GM23248 (cell line): Measurements from ENCODE around the gene STARD3. TPM values are rescaled to one million over a fixed set of nuclear protein-coding genes. Genes with fewer than 3 reads are reported as not detected.
A peak's percentile ranks its signal among the peaks of the same experiment; 100 is the strongest.

Experiments used
- DNase-seq: peaks from one replicate; pipeline ENCODE4 v3.0.0-alpha.2; 2015
- H2AFZ ChIP-seq: fragments of 200-600 bp; sonication (generic); 2 replicates; pipeline ENCODE4 v1.6.1; 2016; ENCODE audit warnings: antibody characterized with exemption
- H3F3A ChIP-seq: fragments of 200-600 bp; sonication (generic); 2 replicates; pipeline ENCODE4 v1.6.1; 2016; ENCODE audit warnings: mild to moderate bottlenecking, antibody characterized with exemption, mixed run types; ENCODE audit not compliant: insufficient read depth
- H3K27ac ChIP-seq: fragments of 200-600 bp; sonication (generic); 2 replicates; pipeline ENCODE4 v1.5.1; 2016; ENCODE audit warnings: mild to moderate bottlenecking
- H3K27me3 ChIP-seq: fragments of 200-600 bp; sonication (generic); replicated peaks from 2 replicates; pipeline ENCODE4 v1.6.1; 2016; ENCODE audit warnings: mild to moderate bottlenecking; ENCODE audit not compliant: insufficient read depth
- H3K36me3 ChIP-seq: fragments of 200-600 bp; sonication (generic); 2 replicates; pipeline ENCODE4 v1.6.1; 2016; ENCODE audit warnings: low read depth, mild to moderate bottlenecking
- H3K4me1 ChIP-seq: fragments of 200-600 bp; sonication (generic); 2 replicates; pipeline ENCODE4 v1.6.1; 2016; ENCODE audit warnings: mild to moderate bottlenecking; ENCODE audit not compliant: insufficient read depth
- H3K4me2 ChIP-seq: fragments of 200-600 bp; sonication (generic); one replicate; pipeline ENCODE4 v1.6.1; 2016; ENCODE audit warnings: mild to moderate bottlenecking; ENCODE audit not compliant: unreplicated experiment
- H3K4me3 ChIP-seq: fragments of 200-600 bp; sonication (generic); 2 replicates; pipeline ENCODE4 v1.5.1; 2016; ENCODE audit warnings: mild to moderate bottlenecking
- H3K79me2 ChIP-seq: fragments of 200-600 bp; sonication (generic); 2 replicates; pipeline ENCODE4 v1.6.1; 2016; ENCODE audit warnings: mild to moderate bottlenecking; ENCODE audit not compliant: insufficient read depth
- H3K9ac ChIP-seq: fragments of 200-600 bp; sonication (generic); 2 replicates; pipeline ENCODE4 v1.6.1; 2016; ENCODE audit warnings: mild to moderate bottlenecking
- H3K9me2 ChIP-seq: fragments of 200-600 bp; sonication (generic); 2 replicates; pipeline ENCODE4 v1.6.1; 2016; ENCODE audit warnings: mixed run types, mild to moderate bottlenecking, moderate library complexity; ENCODE audit not compliant: insufficient read depth
- H3K9me3 ChIP-seq: fragments of 200-600 bp; sonication (generic); one replicate; pipeline ENCODE4 v1.6.1; 2017; ENCODE audit warnings: low read depth
- H4K20me1 ChIP-seq: fragments of 200-600 bp; sonication (generic); 2 replicates; pipeline ENCODE4 v1.6.0; 2016; ENCODE audit not compliant: insufficient read depth
- EZH2 ChIP-seq: fragments of 200-600 bp; sonication (generic); IDR thresholded peaks from 2 replicates; pipeline ENCODE4 v1.6.1; 2018; ENCODE audit warnings: antibody characterized with exemption, mild to moderate bottlenecking; ENCODE audit not compliant: insufficient read depth, poor library complexity, severe bottlenecking
- EZH2phosphoT487 ChIP-seq: fragments of 200-600 bp; sonication (generic); IDR thresholded peaks from 2 replicates; pipeline ENCODE4 v1.6.1; 2018; ENCODE audit warnings: antibody characterized with exemption, moderate library complexity, mild to moderate bottlenecking, low read depth; ENCODE audit not compliant: insufficient read depth
- whole genome bisulfite sequencing, 2 experiments: methylation state at CpG; one replicate each; pipeline ENCODE4 v1.1.6; 2015 to 2017; ENCODE audit warnings: low lambda C conversion rate in 2 of 2, low coverage in 1 of 2; ENCODE audit errors: missing lambda C conversion rate in 2 of 2; 5-methylcytosine and 5-hydroxymethylcytosine counted together
- in situ Hi-C: fragments of 300-500 bp; cut with MboI; formaldehyde crosslinking; loops from 2 replicates; pipeline ENCODE4 v1.15.0; 2020
- polyA plus RNA-seq: library from polyadenylated mRNA; unstranded; fragments of >200 nt; fragmentation: Nextera tagmentation; extraction: Ambion mirVana; gene quantifications from 2 replicates; pipeline ENCODE4 v1.2.1, GENCODE V29; 2016
- total RNA-seq: library from RNA; depleted of rRNA; stranded (reverse); fragments of >200 nt; shearing (Covaris generic); gene quantifications from 2 replicates; pipeline ENCODE4 v1.2.3, GENCODE V29; 2014

The STARD3 gene
- total and polyA plus RNA-seq, 2 experiments from 2014 or later, result 32.3 to 41.0 TPM

DNA sequence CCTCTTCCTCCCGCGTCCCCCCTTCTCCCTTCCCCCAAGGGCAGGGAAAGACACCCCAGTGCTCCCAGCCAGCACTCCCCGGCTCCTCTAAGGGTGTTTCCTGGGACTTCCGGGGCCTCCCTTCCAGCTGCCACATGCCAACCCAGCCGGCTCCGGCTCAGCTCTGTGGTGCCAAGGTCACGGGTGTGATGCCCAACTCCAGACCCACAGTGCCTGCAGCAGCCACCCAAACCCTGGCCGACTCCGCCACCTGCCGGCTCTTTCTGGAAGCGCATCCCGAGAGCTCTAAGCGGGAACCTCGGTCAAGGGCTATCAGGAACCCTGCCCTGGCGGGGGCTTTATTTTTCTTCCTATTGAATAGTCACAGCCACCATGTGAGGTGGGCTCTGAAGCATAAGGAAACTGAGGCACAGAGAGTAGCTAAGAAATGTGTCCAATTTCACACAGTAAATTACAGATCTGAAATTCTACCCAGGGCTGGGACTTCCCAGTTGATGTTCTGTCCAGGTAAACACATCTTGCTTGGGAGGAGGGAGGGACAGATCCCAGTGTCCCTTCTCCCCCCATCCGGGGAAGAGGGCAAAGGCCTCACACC lies 13.5 kb upstream of the STARD3 start:
- Histone ChIP-seq H4K20me1 (no peaks in the 10 kb centered on the region), H3K79me2 (no peaks in the 10 kb centered on the region), H3F3A (peaks cover 7% of the 10 kb centered on the region; the same call in 1 of the 2 replicates), H3K4me1 (no peaks in the 10 kb centered on the region), H3K4me3 (no peak overlapping the region), H3K9me3 (no peaks in the 10 kb centered on the region), H3K36me3 (no peaks in the 10 kb centered on the region), H3K27ac (no peak overlapping the region), H2AFZ (no peak overlapping the region), H3K4me2 (no peak overlapping the region), H3K9ac (no peak overlapping the region), H3K9me2 (no peaks in the 10 kb centered on the region), H3K27me3 (peaks cover 25% of the 10 kb centered on the region)
- 1 to 2% methylated on average over 13 to 16 of the region's 16 CpGs for WGBS, 2 experiments
- DNase-seq, result peak; percentile 74
- TF ChIP-seq EZH2phosphoT487 (no peak), EZH2 (no peak)
- in situ Hi-C loops, result loop anchor here (10.0 kb wide), 1 partner anchor 131 kb away; no protein-coding TSS in a partner anchor

DNA sequence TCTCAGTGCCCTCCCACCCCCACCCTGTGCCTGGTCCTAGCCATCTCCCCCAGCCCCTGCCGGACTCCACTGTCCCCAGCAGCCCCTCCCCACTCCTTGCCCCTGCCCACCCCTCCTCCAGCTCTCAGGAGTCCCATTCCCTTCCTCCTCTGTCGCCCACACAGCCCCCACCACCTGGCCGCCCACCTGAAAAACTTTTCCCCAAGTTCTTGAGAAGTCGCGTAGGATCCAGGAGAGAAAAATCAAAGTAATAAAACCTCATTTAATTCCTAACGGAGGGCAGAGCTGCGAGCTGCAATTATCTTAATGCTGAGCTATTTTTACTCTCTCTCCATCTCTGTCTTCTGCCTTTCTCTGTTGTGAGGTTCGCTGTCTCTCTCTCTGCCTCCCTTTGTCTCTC lies 12.6 kb upstream of the STARD3 start:
- Histone ChIP-seq H3K9me3 (no peaks in the 10 kb centered on the region), H3K9me2 (no peaks in the 10 kb centered on the region), H3K79me2 (no peaks in the 10 kb centered on the region), H3K27ac (no peak overlapping the region), H3K27me3 (peaks cover 34% of the 10 kb centered on the region), H3K4me3 (no peak overlapping the region), H3K4me2 (no peak overlapping the region), H3K9ac (no peak overlapping the region), H3F3A (peaks cover 7% of the 10 kb centered on the region; the same call in 1 of the 2 replicates), H2AFZ (no peak overlapping the region), H3K36me3 (no peaks in the 10 kb centered on the region), H4K20me1 (no peaks in the 10 kb centered on the region), H3K4me1 (no peaks in the 10 kb centered on the region)
- no peak for TF ChIP-seq EZH2phosphoT487
- TF ChIP-seq EZH2, result no peak
- in situ Hi-C loops, result loop anchor here (10.0 kb wide), 1 partner anchor 130 kb away; no protein-coding TSS in a partner anchor
- DNase-seq, result no peak
- WGBS, 2 experiments, result 50 to 56% methylated on average over 8 of the region's 8 CpGs

DNA sequence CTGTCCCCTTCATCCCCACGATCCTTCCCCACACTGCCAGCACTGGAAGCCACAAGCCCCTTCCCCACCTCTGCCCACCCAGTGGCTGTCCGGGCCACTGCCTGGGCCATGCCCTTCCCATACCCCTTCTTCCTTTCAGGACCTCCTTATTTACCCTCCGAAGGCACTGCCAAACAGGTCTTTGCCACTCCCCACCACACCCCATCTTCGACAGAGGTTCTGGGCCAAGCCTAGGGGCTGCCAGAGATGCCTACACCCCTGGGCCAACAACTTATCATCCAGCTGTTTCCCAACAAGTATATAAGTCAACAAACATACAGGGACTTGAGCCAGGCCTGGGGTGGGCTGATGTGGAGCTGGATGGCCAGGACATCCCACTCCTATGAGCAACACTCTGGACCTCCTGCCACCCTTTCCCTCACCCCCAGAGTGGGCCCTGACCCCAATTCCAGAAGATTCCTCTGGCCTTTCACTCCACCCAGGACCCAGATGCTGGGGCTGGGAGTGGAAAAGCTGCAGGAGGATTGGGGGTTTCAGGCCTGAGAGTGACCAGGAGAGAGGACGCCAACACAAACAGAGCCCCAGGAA lies 11.7 kb upstream of the STARD3 start:
- no peaks in the 10 kb centered on the region for H3K36me3 ChIP-seq
- TF ChIP-seq EZH2 (no peak), EZH2phosphoT487 (no peak)
- H3K27me3 ChIP-seq, result peaks cover 40% of the 10 kb centered on the region
- in situ Hi-C loops, result loop anchor here (10.0 kb wide), 1 partner anchor 130 kb away; no protein-coding TSS in a partner anchor
- H3F3A ChIP-seq, result peaks cover 7% of the 10 kb centered on the region; the same call in 1 of the 2 replicates
- no peak overlapping the region for H2AFZ ChIP-seq
- H4K20me1 ChIP-seq, result no peaks in the 10 kb centered on the region
- H3K4me2 ChIP-seq, result no peak overlapping the region
- H3K4me1 ChIP-seq, result no peaks in the 10 kb centered on the region
- no peak overlapping the region for H3K4me3 ChIP-seq
- DNase-seq, result no peak
- H3K9me3 ChIP-seq, result no peaks in the 10 kb centered on the region
- 47 to 57% methylated on average over 4 of the region's 5 CpGs for WGBS, 2 experiments
- H3K79me2 ChIP-seq, result no peaks in the 10 kb centered on the region
- no peaks in the 10 kb centered on the region for H3K9me2 ChIP-seq
- no peak overlapping the region for H3K9ac ChIP-seq
- H3K27ac ChIP-seq, result no peak overlapping the region

DNA sequence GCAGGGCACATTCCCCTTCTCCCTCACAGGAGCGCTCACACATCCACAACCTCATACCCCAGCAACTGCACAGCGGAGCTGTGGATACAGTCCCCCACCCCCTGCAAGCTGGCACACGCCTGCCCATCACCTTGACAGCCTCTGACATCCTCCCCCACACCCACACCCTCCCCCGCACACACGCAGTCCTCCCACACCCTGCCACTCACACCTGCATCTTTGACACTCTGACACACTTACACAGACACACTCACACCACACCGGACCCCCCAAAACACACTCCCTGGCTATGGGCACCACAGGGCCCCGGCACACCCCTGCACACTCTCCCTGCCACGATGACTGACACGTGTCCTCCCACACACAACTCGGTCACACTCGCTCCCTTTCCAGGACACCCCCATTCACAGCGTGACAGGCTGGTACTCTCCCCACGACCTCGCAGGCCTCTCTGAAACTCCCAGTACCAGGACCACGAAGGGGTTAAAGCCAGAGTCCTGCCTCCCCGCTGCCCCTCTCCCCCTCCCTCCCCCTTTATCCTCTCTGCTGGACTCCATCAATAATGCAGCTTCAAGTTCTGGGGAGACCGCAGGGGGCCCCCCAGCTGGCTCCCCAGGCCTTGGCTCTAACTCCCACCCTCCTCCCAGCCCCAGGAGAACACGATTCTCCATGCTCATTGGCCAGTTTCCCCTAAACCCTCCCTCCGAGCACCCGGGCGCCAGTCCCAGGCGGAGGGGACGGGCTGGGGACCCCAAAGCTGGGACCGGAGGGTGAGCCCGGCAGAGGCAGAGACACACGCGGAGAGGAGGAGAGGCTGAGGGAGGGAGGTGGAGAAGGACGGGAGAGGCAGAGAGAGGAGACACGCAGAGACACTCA lies 10.5 kb upstream of the STARD3 start, which contains the start of gene PPP1R1B:
PPP1R1B (plus strand) TSS at position 782 of the 876 bp plus-strand sequence. CDS start 441 bp downstream, outside the sequence.
- in situ Hi-C loops, result loop anchor here (10.0 kb wide), 1 partner anchor 128 kb away; no protein-coding TSS in a partner anchor
- TF ChIP-seq EZH2, result peak; percentile 74
- TF ChIP-seq EZH2phosphoT487, result 0 out of 2 replicates have a peak, but pooled peaks have one; percentile 20
- Histone ChIP-seq H3K4me1 (no peaks in the 10 kb centered on the region), H3K4me2 (peak within 1 kb of the TSS; percentile 72), H3K79me2 (no peaks in the 10 kb centered on the region), H3K4me3 (peak within 1 kb of the TSS; percentile 56), H2AFZ (peak within 1 kb of the TSS; percentile 38; the same call in 1 of the 2 replicates), H3K27ac (no peak within 1 kb of the TSS), H3K27me3 (peaks cover 40% of the 10 kb centered on the region), H3K9me3 (no peaks in the 10 kb centered on the region), H4K20me1 (no peaks in the 10 kb centered on the region), H3F3A (peaks cover 7% of the 10 kb centered on the region; the same call in 1 of the 2 replicates), H3K9ac (no peak within 1 kb of the TSS), H3K36me3 (no peaks in the 10 kb centered on the region), H3K9me2 (no peaks in the 10 kb centered on the region)
- peak; percentile 24 for DNase-seq
- 4 to 8% methylated on average over 22 to 29 of the region's 29 CpGs for WGBS, 2 experiments
